ENCODE data around the gene CHRD.

CHRD gene

GRCh38 chr3:184335661-184336546, 44.0 kb upstream of the CHRD start:
- TF ChIP-seq, protein P1, sequence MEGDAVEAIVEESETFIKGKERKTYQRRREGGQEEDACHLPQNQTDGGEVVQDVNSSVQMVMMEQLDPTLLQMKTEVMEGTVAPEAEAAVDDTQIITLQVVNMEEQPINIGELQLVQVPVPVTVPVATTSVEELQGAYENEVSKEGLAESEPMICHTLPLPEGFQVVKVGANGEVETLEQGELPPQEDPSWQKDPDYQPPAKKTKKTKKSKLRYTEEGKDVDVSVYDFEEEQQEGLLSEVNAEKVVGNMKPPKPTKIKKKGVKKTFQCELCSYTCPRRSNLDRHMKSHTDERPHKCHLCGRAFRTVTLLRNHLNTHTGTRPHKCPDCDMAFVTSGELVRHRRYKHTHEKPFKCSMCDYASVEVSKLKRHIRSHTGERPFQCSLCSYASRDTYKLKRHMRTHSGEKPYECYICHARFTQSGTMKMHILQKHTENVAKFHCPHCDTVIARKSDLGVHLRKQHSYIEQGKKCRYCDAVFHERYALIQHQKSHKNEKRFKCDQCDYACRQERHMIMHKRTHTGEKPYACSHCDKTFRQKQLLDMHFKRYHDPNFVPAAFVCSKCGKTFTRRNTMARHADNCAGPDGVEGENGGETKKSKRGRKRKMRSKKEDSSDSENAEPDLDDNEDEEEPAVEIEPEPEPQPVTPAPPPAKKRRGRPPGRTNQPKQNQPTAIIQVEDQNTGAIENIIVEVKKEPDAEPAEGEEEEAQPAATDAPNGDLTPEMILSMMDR (IDR thresholded peaks at IDR 0.05; ENCODE audit: low read depth, low read length, poor library complexity, severe bottlenecking) = no peak
- no peak for TF ChIP-seq EZH2phosphoT487 (IDR thresholded peaks at IDR 0.05; ENCODE audit: borderline replicate concordance, low read length)
- H3K27me3 ChIP-seq (ENCODE audit: control insufficient read depth, low read length) = peaks cover 3% of the 10 kb centered on the region; the same call in 1 of the 2 replicates
- H3K4me1 ChIP-seq (ENCODE audit: control insufficient read depth, low read length) = peaks cover 22% of the 10 kb centered on the region
- peak overlapping the region; percentile 79 for H3K4me2 ChIP-seq (ENCODE audit: low read length)
- peak overlapping the region; percentile 72 for H3K4me3 ChIP-seq (ENCODE audit: low read length)
- 0 out of 2 replicates have a peak overlapping the region, but pooled peaks have one; percentile 24 for H3K27ac ChIP-seq (ENCODE audit: low read depth, low read length)
- peaks cover 47% of the 10 kb centered on the region for H3K36me3 ChIP-seq (ENCODE audit: control insufficient read depth, low read length)
- H4K20me1 ChIP-seq (ENCODE audit: control insufficient read depth, insufficient read depth, low read depth, low read length) = peaks cover 14% of the 10 kb centered on the region
- peaks cover 50% of the 10 kb centered on the region for H3F3A ChIP-seq (ENCODE audit: control insufficient read depth, insufficient read depth)
- H3K79me2 ChIP-seq (ENCODE audit: control insufficient read depth, low read length) = no peaks in the 10 kb centered on the region
- no peaks in the 10 kb centered on the region for H3K9me3 ChIP-seq (ENCODE audit: control insufficient read depth, insufficient read depth, low read length)
- H3K9me2 ChIP-seq (replicated peaks; ENCODE audit: control insufficient read depth, low read length) = no peaks in the 10 kb centered on the region

- Histone ChIP-seq H3K9me2 (replicated peaks; ENCODE audit: control insufficient read depth, low read length) (no peaks in the 10 kb centered on the region), H3K4me3 (ENCODE audit: low read length) (peak overlapping the region; percentile 72), H3K36me3 (ENCODE audit: control insufficient read depth, low read length) (peaks cover 39% of the 10 kb centered on the region), H3K79me2 (ENCODE audit: control insufficient read depth, low read length) (no peaks in the 10 kb centered on the region), H3K4me2 (ENCODE audit: low read length) (peak overlapping the region; percentile 79), H3F3A (ENCODE audit: control insufficient read depth, insufficient read depth) (peaks cover 42% of the 10 kb centered on the region), H3K27ac (ENCODE audit: low read depth, low read length) (no peak overlapping the region), H3K4me1 (ENCODE audit: control insufficient read depth, low read length) (peaks cover 22% of the 10 kb centered on the region), H4K20me1 (ENCODE audit: control insufficient read depth, insufficient read depth, low read depth, low read length) (peaks cover 14% of the 10 kb centered on the region), H3K27me3 (ENCODE audit: control insufficient read depth, low read length) (peaks cover 3% of the 10 kb centered on the region; the same call in 1 of the 2 replicates), H3K9me3 (ENCODE audit: control insufficient read depth, insufficient read depth, low read length) (no peaks in the 10 kb centered on the region)
- TF ChIP-seq EZH2phosphoT487 (IDR thresholded peaks at IDR 0.05; ENCODE audit: borderline replicate concordance, low read length) = no peak
- TF ChIP-seq, protein P1 (IDR thresholded peaks at IDR 0.05; ENCODE audit: low read depth, low read length, poor library complexity, severe bottlenecking) = no peak
These were observed 43.1 kb upstream of the CHRD start for GRCh38 chr3:184336547-184337398.

- H4K20me1 ChIP-seq (ENCODE audit: control insufficient read depth, insufficient read depth, low read depth, low read length) = peaks cover 13% of the 10 kb centered on the region
- peaks cover 36% of the 10 kb centered on the region for H3F3A ChIP-seq (ENCODE audit: control insufficient read depth, insufficient read depth)
- no peak within 1 kb of the TSS for H3K27ac ChIP-seq (ENCODE audit: low read depth, low read length)
These were observed 42.5 kb upstream of the CHRD start, which contains the start of gene FAM131A for GRCh38 chr3:184337399-184337714. TSS of gene FAM131A (plus strand) at chr3:184337600. CDS start at chr3:184337631, 31 bp downstream.

More at GRCh38 chr3:184337399-184337714, 42.5 kb upstream of the CHRD start, which contains the start of gene FAM131A:
- TF ChIP-seq, protein P1 (IDR thresholded peaks at IDR 0.05; ENCODE audit: low read depth, low read length, poor library complexity, severe bottlenecking) = no peak
- no peak for TF ChIP-seq EZH2phosphoT487 (IDR thresholded peaks at IDR 0.05; ENCODE audit: borderline replicate concordance, low read length)
- Histone ChIP-seq H3K9me2 (replicated peaks; ENCODE audit: control insufficient read depth, low read length) (no peaks in the 10 kb centered on the region), H3K4me3 (ENCODE audit: low read length) (peak within 1 kb of the TSS; percentile 72), H3K27me3 (ENCODE audit: control insufficient read depth, low read length) (peaks cover 3% of the 10 kb centered on the region; the same call in 1 of the 2 replicates), H3K36me3 (ENCODE audit: control insufficient read depth, low read length) (peaks cover 33% of the 10 kb centered on the region), H3K4me1 (ENCODE audit: control insufficient read depth, low read length) (peaks cover 22% of the 10 kb centered on the region), H3K4me2 (ENCODE audit: low read length) (peak within 1 kb of the TSS; percentile 79), H3K79me2 (ENCODE audit: control insufficient read depth, low read length) (no peaks in the 10 kb centered on the region), H3K9me3 (ENCODE audit: control insufficient read depth, insufficient read depth, low read length) (no peaks in the 10 kb centered on the region)

All from DOHH2 (cell line).